ENCODE results near the gene TBC1D9B. TPM values are rescaled to one million over a fixed set of nuclear protein-coding genes. Genes with fewer than 3 reads are reported as not detected.

TBC1D9B gene
- total and polyA plus RNA-seq, 2 of the 13 experiments (the other 11 are each of a cell fraction or from before 2014, with no cell fraction given) = 35.0 to 50.0 TPM

DNA sequence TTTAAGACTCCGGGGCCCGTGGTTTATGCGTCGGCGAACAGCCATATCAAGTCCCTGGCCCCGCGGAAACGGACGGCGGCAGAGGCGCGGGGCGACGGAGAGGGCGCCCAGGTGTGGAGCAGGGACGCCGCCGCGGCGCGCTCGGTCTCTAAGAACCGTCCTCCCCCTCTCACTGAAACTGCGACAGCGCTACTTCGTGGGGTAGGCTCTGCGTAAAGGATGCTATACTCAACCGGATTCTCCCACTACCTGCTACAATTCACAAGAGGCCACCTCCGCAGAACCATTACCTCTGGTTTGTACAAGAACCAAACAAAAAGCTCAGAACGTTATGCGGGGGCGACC lies 49.5 kb downstream of the TBC1D9B start:
- ATAC-seq (peak; percentile 74), FAIRE-seq (no peak), DNase-seq (ENCODE audit: low spot score) (peak; percentile 17)
- 0% methylated on average over 24 of the region's 32 CpGs for WGBS (ENCODE audit: low lambda C conversion rate)
- Histone ChIP-seq H3K4me1 (ENCODE audit: insufficient read depth, low read length) (peaks cover 32% of the 10 kb centered on the region), H2AFZ (ENCODE audit: low read length) (no peak overlapping the region), H3K79me2 (ENCODE audit: insufficient read depth, low read length) (peaks cover 23% of the 10 kb centered on the region), H3K4me3 (replicated peaks in 1 of 3; ENCODE audit: insufficient read depth in 1 of 3, low read depth in 2 of 3, low read length in 3 of 3) (peak overlapping the region; percentile 80 to 90 (median 87)), H3K27me3 (ENCODE audit: control insufficient read depth in 1 of 2, insufficient read depth in 2 of 2, low read length in 2 of 2) (no peaks in the 10 kb centered on the region), H3K36me3 (replicated peaks in 1 of 2; ENCODE audit: control insufficient read depth in 1 of 2, insufficient read depth in 2 of 2, low read length in 2 of 2) (peaks cover 1 to 5% of the 10 kb centered on the region in 2 experiments; a peak in 2 of 5 replicates), H3K27ac (ENCODE audit: extremely low read length, insufficient read depth, low read length) (peak overlapping the region; percentile 92), H3K9ac (ENCODE audit: insufficient read depth, low read depth, low read length) (peak overlapping the region; percentile 84), H3K9me3 (ENCODE audit: low read length) (no peaks in the 10 kb centered on the region), H4K20me1 (ENCODE audit: insufficient read depth, low read length) (no peaks in the 10 kb centered on the region), H3K4me2 (ENCODE audit: low read depth, low read length) (peak overlapping the region; percentile 86)
- in situ Hi-C loops (cut with HindIII; ENCODE audit: extremely low pct_ligation_motif_present, low pct_unique_long_range_greater_than_20kb) = no loop called here
- ChIA-PET POLR2A (interaction anchor here (0.6 to 1.0 kb wide), 4 partner anchors 36 to 234 kb away, joined by 3 read pairs; partner anchors contain the start of gene HNRNPH1), CTCF (ENCODE audit: low intra/inter-chr PET ratio, low total read pairs) (no interaction called here)
- intact Hi-C loops (cut with micrococcal nuclease; ENCODE audit: unreplicated experiment) = loop anchor here (2.0 kb wide), 1 partner anchor 233 kb away; no protein-coding TSS in a partner anchor
- BruUV-seq (replicated peaks) = TSS peak; percentile 51
- TF ChIP-seq ZNF782 (CRISPR knock-in tag; IDR thresholded peaks at IDR 0.05; ENCODE audit: borderline replicate concordance) = no peak
- 0 out of 2 replicates have a peak, but pooled peaks have one; percentile 15 for TF ChIP-seq SIN3B (IDR thresholded peaks at IDR 0.05; ENCODE audit: low read length)
- TF ChIP-seq RXRA (CRISPR knock-in tag; IDR thresholded peaks at IDR 0.05) = peak; percentile 6; the same call in 1 of the 2 replicates
- TF ChIP-seq, protein P1, sequence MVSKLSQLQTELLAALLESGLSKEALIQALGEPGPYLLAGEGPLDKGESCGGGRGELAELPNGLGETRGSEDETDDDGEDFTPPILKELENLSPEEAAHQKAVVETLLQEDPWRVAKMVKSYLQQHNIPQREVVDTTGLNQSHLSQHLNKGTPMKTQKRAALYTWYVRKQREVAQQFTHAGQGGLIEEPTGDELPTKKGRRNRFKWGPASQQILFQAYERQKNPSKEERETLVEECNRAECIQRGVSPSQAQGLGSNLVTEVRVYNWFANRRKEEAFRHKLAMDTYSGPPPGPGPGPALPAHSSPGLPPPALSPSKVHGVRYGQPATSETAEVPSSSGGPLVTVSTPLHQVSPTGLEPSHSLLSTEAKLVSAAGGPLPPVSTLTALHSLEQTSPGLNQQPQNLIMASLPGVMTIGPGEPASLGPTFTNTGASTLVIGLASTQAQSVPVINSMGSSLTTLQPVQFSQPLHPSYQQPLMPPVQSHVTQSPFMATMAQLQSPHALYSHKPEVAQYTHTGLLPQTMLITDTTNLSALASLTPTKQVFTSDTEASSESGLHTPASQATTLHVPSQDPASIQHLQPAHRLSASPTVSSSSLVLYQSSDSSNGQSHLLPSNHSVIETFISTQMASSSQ (IDR thresholded peaks at IDR 0.05; ENCODE audit: low read depth) = no peak
- TF ChIP-seq, protein P1 (CRISPR knock-in tag; IDR thresholded peaks at IDR 0.05; ENCODE audit: borderline replicate concordance) = no peak
- TF ChIP-seq HNRNPUL1 (IDR thresholded peaks at IDR 0.05; ENCODE audit: low read depth, low read length) = no peak
- no peak for TF ChIP-seq TERF1 (CRISPR knock-in tag; IDR thresholded peaks at IDR 0.05)
- TF ChIP-seq ZNF772 (CRISPR knock-in tag; IDR thresholded peaks at IDR 0.05) = no peak
- no peak for TF ChIP-seq ZMAT3 (CRISPR knock-in tag; conservative IDR thresholded peaks at IDR 0.05)
- TF ChIP-seq, protein P2, sequence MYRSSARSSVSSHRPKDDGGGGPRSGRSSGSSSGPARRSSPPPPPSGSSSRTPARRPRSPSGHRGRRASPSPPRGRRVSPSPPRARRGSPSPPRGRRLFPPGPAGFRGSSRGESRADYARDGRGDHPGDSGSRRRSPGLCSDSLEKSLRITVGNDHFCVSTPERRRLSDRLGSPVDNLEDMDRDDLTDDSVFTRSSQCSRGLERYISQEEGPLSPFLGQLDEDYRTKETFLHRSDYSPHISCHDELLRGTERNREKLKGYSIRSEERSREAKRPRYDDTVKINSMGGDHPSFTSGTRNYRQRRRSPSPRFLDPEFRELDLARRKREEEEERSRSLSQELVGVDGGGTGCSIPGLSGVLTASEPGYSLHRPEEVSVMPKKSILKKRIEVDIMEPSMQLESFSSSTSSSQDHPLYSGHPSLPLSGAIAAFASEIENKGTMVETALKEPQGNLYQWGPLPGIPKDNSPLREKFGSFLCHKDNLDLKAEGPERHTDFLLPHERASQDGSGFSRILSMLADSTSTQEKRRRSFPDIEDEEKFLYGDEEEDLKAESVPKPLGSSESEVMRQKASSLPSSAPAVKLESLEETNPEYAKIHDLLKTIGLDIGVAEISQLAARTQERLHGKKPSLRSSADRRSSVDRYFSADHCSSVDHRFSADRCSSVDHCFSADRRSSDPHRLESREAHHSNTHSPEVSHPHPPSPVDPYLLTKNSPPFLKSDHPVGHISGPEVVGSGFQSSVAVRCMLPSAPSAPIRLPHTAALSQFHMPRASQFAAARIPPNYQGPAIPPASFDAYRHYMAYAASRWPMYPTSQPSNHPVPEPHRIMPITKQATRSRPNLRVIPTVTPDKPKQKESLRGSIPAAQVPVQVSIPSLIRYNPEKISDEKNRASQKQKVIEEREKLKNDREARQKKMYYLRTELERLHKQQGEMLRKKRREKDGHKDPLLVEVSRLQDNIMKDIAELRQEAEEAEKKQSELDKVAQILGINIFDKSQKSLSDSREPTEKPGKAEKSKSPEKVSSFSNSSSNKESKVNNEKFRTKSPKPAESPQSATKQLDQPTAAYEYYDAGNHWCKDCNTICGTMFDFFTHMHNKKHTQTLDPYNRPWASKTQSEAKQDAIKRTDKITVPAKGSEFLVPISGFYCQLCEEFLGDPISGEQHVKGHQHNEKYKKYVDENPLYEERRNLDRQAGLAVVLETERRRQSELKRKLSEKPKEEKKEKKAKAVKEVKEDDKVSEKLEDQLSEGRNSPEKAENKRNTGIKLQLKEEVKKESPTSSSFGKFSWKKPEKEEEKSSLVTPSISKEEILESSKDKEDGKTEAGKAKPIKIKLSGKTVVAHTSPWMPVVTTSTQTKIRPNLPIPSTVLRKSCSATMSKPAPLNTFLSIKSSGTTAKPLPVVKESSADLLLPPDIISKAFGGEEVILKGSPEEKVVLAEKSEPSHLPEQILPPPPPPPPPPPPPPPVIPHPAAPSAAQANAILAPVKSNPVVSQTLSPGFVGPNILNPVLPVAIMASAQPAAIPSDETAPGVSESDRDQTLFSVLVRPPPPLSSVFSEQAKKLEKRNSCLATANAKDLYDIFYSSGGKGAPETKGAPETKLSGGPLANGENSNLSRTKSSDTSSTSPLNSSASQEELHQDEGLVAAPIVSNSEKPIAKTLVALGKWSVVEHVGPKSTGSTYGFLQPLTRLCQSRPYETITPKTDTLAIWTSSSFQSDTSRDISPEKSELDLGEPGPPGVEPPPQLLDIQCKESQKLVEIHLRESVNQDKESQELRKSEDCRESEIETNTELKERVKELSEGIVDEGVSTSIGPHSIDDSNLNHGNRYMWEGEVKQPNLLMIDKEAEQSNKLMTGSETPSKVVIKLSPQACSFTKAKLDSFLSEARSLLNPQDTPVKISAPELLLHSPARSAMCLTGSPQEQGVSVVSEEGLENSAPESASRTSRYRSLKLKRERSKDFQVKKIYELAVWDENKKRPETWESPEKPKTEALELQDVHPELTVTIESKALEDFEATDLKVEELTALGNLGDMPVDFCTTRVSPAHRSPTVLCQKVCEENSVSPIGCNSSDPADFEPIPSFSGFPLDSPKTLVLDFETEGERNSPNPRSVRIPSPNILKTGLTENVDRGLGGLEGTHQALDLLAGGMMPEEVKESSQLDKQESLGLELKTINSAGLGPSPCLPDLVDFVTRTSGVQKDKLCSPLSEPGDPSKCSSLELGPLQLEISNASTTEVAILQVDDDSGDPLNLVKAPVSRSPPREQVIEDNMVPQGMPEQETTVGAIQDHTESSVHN (CRISPR knock-in tag; IDR thresholded peaks at IDR 0.05) = no peak
- no peak for TF ChIP-seq ZNF766 (CRISPR knock-in tag; IDR thresholded peaks at IDR 0.05; ENCODE audit: borderline replicate concordance)
- TF ChIP-seq NFIC (IDR thresholded peaks at IDR 0.05; ENCODE audit: low read length) = no peak

Data from HepG2 (cell line).